SU-DHL-6 (cell line): Measurements from ENCODE around the gene MEX3A.

ENCODE experiments used
- CTCF ChIP-seq: fragments of 200-600 bp; sonication (generic); IDR thresholded peaks from one replicate; pipeline ENCODE4 v1.5.1; 2017; ENCODE audit warnings: antibody characterized with exemption, mild to moderate bottlenecking, low read length, moderate library complexity; ENCODE audit not compliant: insufficient read depth, poor library complexity, severe bottlenecking
- EZH2phosphoT487 ChIP-seq: fragments of 200-600 bp; sonication (generic), shearing (Covaris generic); conservative IDR thresholded peaks from 2 replicates; pipeline ENCODE4 v1.6.1; 2018; ENCODE audit warnings: mild to moderate bottlenecking, antibody characterized with exemption, low read length, moderate library complexity, mixed read lengths

- TF ChIP-seq CTCF (no peak), EZH2phosphoT487 (no peak)
These were observed 1.9 kb downstream of the MEX3A start for GRCh38 chr1:156080241-156080862.
